Skeletal muscle satellite cell (primary cell): ENCODE data around the gene TRIM23. TPM values are rescaled to one million over a fixed set of nuclear protein-coding genes. Genes with fewer than 3 reads are reported as not detected.
A peak's percentile ranks its signal among the peaks of the same experiment; 100 is the strongest.

Experiments
- H3K27me3 ChIP-seq: 2 replicates; pipeline ENCODE4 v1.7.0; 2013; ENCODE audit warnings: low read length; ENCODE audit not compliant: control insufficient read depth, insufficient read depth
- H3K36me3 ChIP-seq: 2 replicates; pipeline ENCODE4 v1.7.0; 2013; ENCODE audit warnings: mild to moderate bottlenecking, control low read depth, low read length; ENCODE audit not compliant: insufficient read depth
- H3K4me1 ChIP-seq: 2 replicates; pipeline ENCODE4 v1.7.0; 2013; ENCODE audit warnings: low read length; ENCODE audit not compliant: control insufficient read depth, insufficient read depth
- H3K4me2 ChIP-seq: 2 replicates; pipeline ENCODE4 v1.7.0; 2013; ENCODE audit warnings: mild to moderate bottlenecking, low read length
- H3K4me3 ChIP-seq: 2 replicates; pipeline ENCODE4 v1.7.0; 2013; ENCODE audit warnings: low read length
- H3K9ac ChIP-seq: 2 replicates; pipeline ENCODE4 v1.7.0; 2013; ENCODE audit warnings: mild to moderate bottlenecking, low read depth, low read length, moderate library complexity
- H3K9me3 ChIP-seq: replicated peaks from 2 replicates; pipeline ENCODE4 v1.7.0; 2013; ENCODE audit warnings: mild to moderate bottlenecking, control low read depth, low read length
- total RNA-seq: library from RNA; depleted of rRNA; stranded (reverse); fragments of >200 nt; gene quantifications from 2 replicates; pipeline ENCODE4 v1.2.3, GENCODE V29; 2012; rRNA removed

Gene TRIM23
- 18.1 and 21.5 TPM in 2 replicates for total RNA-seq

- Histone ChIP-seq H3K4me2 (peak within 1 kb of the TSS; percentile 82), H3K36me3 (no peaks in the 10 kb centered on the region), H3K4me3 (peak within 1 kb of the TSS; percentile 89), H3K27me3 (no peaks in the 10 kb centered on the region), H3K9me3 (no peaks in the 10 kb centered on the region), H3K9ac (peak within 1 kb of the TSS; percentile 86), H3K4me1 (peaks cover 18% of the 10 kb centered on the region)
Observed at GRCh38 chr5:65624025-65624570, at the start of gene TRIM23. TRIM23 (minus strand) TSS chr5:65624333; CDS start chr5:65624274, 59 bp downstream.

DNA sequence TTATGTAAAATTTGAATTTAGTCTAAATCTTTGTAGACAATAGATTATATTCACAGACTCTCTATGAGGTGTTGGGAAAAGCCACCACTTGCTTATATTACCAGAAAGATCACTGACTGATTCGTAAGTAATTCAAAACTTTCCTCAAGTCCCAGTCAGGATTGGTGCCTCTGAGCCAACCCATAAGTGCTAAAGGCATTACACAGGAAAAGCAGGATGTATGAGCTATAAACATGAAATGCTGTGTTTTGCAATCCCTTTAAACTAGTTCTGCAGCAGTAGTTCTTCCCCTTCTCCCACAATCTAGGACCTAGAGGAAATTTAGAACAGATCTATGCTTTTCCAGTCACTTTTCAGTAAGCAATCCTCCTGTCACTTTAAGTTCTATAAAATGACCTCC, 48.7 kb upstream of the TRIM23 start:
- Histone ChIP-seq H3K36me3 (peaks cover 23% of the 10 kb centered on the region), H3K4me3 (no peak overlapping the region), H3K9ac (no peak overlapping the region), H3K4me1 (no peaks in the 10 kb centered on the region), H3K9me3 (no peaks in the 10 kb centered on the region), H3K27me3 (no peaks in the 10 kb centered on the region), H3K4me2 (no peak overlapping the region)

GRCh38 chr5:65668696-65669095, 44.6 kb upstream of the TRIM23 start:
- no peak overlapping the region for H3K4me2 ChIP-seq
- no peaks in the 10 kb centered on the region for H3K9me3 ChIP-seq
- H3K27me3 ChIP-seq = no peaks in the 10 kb centered on the region
- no peaks in the 10 kb centered on the region for H3K4me1 ChIP-seq
- no peak overlapping the region for H3K9ac ChIP-seq
- H3K4me3 ChIP-seq = no peak overlapping the region
- H3K36me3 ChIP-seq = peaks cover 29% of the 10 kb centered on the region

GRCh38 chr5:65663804-65664521, 39.8 kb upstream of the TRIM23 start:
- Histone ChIP-seq H3K4me3 (no peak overlapping the region), H3K4me2 (no peak overlapping the region), H3K4me1 (no peaks in the 10 kb centered on the region), H3K27me3 (no peaks in the 10 kb centered on the region), H3K9me3 (no peaks in the 10 kb centered on the region), H3K36me3 (peaks cover 23% of the 10 kb centered on the region), H3K9ac (no peak overlapping the region)

DNA sequence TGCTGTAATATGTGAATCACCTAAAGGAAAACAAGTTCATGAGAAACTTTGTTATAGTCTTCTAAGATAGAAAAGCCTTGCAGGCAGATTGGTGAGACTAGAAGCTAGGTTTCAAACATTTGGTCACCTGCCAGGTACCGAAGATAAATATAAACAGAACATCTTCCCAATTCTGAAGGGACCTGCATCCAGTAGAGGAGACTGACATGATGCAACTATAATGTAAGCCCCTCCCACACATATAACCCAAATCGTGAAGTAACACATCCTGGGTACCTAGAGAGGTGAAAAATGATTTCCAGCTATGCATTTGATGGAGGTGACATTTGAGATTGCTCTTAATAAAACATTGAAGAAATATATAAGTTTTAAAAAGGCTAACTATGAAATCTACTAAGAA, 30.6 kb upstream of the TRIM23 start:
- no peak overlapping the region for H3K4me2 ChIP-seq
- peaks cover 20% of the 10 kb centered on the region for H3K36me3 ChIP-seq
- H3K4me3 ChIP-seq = no peak overlapping the region
- no peak overlapping the region for H3K9ac ChIP-seq
- H3K4me1 ChIP-seq = no peaks in the 10 kb centered on the region
- no peaks in the 10 kb centered on the region for H3K27me3 ChIP-seq
- no peaks in the 10 kb centered on the region for H3K9me3 ChIP-seq

DNA sequence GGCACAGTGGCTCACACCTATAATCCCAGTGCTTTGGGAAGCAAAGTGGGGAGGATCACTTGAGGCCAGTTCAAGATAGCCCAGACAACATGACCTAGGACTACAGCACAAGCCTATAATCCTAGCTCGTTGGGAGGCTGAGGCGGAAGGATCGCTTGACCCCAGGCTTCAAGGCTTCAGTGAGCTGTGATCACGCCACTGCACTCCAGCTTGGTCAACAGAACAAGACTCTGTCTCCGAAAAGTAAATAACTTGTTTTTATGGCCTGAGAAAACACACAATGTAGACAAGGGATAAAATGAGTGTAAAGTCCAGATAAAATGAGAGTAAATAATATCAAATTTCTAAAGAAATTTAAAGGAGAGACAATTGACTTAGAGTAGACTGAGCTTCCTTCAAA, 27.0 kb upstream of the TRIM23 start:
- no peaks in the 10 kb centered on the region for H3K9me3 ChIP-seq
- H3K4me1 ChIP-seq = no peaks in the 10 kb centered on the region
- H3K27me3 ChIP-seq = no peaks in the 10 kb centered on the region
- no peak overlapping the region for H3K9ac ChIP-seq
- no peak overlapping the region for H3K4me2 ChIP-seq
- no peak overlapping the region for H3K4me3 ChIP-seq
- H3K36me3 ChIP-seq = peaks cover 17% of the 10 kb centered on the region

GRCh38 chr5:65647941-65648340, 23.8 kb upstream of the TRIM23 start:
- Histone ChIP-seq H3K9me3 (no peaks in the 10 kb centered on the region), H3K4me1 (no peaks in the 10 kb centered on the region), H3K4me3 (no peak overlapping the region), H3K27me3 (no peaks in the 10 kb centered on the region), H3K9ac (no peak overlapping the region), H3K36me3 (peaks cover 10% of the 10 kb centered on the region), H3K4me2 (no peak overlapping the region)

- H3K9me3 ChIP-seq = no peaks in the 10 kb centered on the region
- H3K36me3 ChIP-seq = peaks cover 8% of the 10 kb centered on the region
- no peak overlapping the region for H3K9ac ChIP-seq
- no peaks in the 10 kb centered on the region for H3K27me3 ChIP-seq
- no peaks in the 10 kb centered on the region for H3K4me1 ChIP-seq
- H3K4me3 ChIP-seq = no peak overlapping the region
- no peak overlapping the region for H3K4me2 ChIP-seq
Observed at GRCh38 chr5:65646938-65647337, 22.8 kb upstream of the TRIM23 start.

DNA sequence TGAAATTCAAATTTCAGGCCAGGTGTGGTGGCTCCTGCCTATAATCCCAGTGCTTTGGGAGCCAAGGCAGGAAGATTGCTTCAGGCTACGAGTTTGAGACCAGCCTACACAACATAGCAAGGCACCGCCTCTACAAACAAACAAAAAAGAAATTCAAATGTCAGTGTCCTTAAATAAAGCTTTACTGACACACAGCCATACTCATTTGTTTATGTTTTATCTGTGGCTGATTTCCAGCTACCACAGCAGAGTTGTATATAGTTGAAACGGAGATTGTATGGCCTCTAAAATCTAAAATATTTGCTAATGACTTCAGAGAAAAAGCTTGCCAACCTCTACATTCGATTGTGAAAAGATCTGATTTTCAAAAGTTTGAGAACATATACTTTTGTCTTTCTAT, 16.1 kb upstream of the TRIM23 start:
- H3K9me3 ChIP-seq = no peaks in the 10 kb centered on the region
- H3K9ac ChIP-seq = no peak overlapping the region
- H3K4me3 ChIP-seq = no peak overlapping the region
- no peaks in the 10 kb centered on the region for H3K27me3 ChIP-seq
- H3K4me2 ChIP-seq = no peak overlapping the region
- H3K36me3 ChIP-seq = peaks cover 27% of the 10 kb centered on the region
- no peaks in the 10 kb centered on the region for H3K4me1 ChIP-seq

DNA sequence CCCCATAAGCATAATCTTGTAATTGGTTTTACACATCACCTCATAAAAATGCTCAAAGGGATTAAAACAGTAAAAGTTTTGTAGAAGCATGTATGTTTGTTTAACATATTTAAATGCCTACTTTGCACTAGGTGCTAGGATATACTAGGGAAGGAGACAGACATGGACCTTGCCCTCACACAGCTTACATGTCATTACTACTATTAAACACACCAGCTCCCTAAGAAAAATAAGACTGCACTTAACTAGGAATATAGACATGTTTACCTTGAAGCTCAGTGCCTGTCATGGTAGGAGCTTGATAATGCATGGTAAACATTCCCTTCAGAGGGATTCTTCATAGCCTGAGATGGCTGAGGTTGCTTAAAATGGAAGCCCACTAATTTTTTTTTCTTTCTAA, 6.8 kb upstream of the TRIM23 start:
- no peaks in the 10 kb centered on the region for H3K9me3 ChIP-seq
- no peaks in the 10 kb centered on the region for H3K27me3 ChIP-seq
- H3K9ac ChIP-seq = no peak overlapping the region
- H3K4me1 ChIP-seq = peaks cover 3% of the 10 kb centered on the region
- H3K4me3 ChIP-seq = no peak overlapping the region
- peaks cover 13% of the 10 kb centered on the region for H3K36me3 ChIP-seq
- no peak overlapping the region for H3K4me2 ChIP-seq

DNA sequence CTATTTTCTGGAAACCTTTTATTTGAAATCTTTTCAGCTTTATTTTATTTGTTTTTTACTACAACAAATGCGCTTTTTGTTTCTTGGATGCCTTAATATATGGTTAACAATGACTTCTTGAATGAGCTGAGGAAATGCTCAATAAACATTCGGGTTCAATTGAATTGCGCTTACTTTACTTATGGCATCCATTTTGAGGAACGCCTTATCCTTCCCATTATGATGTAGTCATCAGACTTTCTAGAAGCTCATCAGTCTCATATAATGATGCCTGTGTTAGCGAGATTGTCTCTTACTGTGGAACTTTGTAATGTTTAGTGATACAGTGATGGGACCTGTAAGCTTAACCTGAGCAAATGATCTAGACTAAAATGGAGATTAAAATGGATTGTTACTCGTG, 1.6 kb upstream of the TRIM23 start:
- Histone ChIP-seq H3K4me2 (peak overlapping the region; percentile 82), H3K36me3 (peaks cover 8% of the 10 kb centered on the region), H3K9ac (peak overlapping the region; percentile 86), H3K4me3 (peak overlapping the region; percentile 89), H3K27me3 (no peaks in the 10 kb centered on the region), H3K9me3 (no peaks in the 10 kb centered on the region), H3K4me1 (peaks cover 18% of the 10 kb centered on the region)
